Measurements from ENCODE around the gene PCSK9. TPM values are rescaled to one million over a fixed set of nuclear protein-coding genes. Genes with fewer than 3 reads are reported as not detected.

The PCSK9 gene
- total RNA-seq, 4 donors from 2014 or later: 0.07 TPM; not detected in 3

DNA sequence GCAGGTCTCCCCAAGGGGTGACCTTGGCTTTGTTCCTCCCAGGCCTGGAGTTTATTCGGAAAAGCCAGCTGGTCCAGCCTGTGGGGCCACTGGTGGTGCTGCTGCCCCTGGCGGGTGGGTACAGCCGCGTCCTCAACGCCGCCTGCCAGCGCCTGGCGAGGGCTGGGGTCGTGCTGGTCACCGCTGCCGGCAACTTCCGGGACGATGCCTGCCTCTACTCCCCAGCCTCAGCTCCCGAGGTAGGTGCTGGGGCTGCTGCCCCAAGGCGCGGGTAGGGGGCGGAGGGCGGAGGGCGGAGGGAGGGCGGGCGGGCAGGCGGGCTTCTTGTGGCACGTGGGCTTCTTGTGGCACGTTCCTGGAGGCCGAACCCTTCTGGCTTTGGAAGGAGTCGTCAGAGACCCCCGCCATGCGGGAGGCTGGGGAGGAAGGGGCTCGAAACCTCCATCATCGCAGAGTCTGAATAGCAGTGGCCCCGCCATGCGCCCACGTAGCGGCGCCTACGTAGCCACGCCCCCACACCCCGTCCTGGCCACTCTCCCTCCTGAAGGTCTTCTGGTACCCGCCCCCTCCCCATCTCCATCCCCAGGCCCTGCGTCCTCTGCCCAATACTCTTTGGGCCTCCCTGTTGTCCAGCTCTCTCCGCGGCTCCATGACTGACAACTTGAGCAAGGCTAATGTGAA lies 16.7 kb downstream of the PCSK9 start:
- Histone ChIP-seq H3K36me3 (no peaks in the 10 kb centered on the region), H3K27ac (peak overlapping the region in 2 of 4 donors; percentile 14 to 46), H3K4me3 (no peak overlapping the region), H3K27me3 (no peaks in the 10 kb centered on the region), H3K4me1 (peaks cover 17 to 21% of the 10 kb centered on the region in 2 donors), H3K9me3 (no peaks in the 10 kb centered on the region)
- intact Hi-C loops (cut with DNase I; ENCODE audit: low total_unique reads): no loop called here
- in situ Hi-C loops (cut with MboI; ENCODE audit: low sequenced_read_pairs in 4 of 4): no loop called here
- ATAC-seq: no peak
- TF ChIP-seq, protein P1, sequence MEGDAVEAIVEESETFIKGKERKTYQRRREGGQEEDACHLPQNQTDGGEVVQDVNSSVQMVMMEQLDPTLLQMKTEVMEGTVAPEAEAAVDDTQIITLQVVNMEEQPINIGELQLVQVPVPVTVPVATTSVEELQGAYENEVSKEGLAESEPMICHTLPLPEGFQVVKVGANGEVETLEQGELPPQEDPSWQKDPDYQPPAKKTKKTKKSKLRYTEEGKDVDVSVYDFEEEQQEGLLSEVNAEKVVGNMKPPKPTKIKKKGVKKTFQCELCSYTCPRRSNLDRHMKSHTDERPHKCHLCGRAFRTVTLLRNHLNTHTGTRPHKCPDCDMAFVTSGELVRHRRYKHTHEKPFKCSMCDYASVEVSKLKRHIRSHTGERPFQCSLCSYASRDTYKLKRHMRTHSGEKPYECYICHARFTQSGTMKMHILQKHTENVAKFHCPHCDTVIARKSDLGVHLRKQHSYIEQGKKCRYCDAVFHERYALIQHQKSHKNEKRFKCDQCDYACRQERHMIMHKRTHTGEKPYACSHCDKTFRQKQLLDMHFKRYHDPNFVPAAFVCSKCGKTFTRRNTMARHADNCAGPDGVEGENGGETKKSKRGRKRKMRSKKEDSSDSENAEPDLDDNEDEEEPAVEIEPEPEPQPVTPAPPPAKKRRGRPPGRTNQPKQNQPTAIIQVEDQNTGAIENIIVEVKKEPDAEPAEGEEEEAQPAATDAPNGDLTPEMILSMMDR (IDR thresholded peaks at IDR 0.05 in 4 of 5, conservative IDR thresholded peaks at IDR 0.05 in 1 of 5): no peak
- TF ChIP-seq POLR2A (IDR thresholded peaks at IDR 0.05): no peak
- no peak for DNase-seq

DNA sequence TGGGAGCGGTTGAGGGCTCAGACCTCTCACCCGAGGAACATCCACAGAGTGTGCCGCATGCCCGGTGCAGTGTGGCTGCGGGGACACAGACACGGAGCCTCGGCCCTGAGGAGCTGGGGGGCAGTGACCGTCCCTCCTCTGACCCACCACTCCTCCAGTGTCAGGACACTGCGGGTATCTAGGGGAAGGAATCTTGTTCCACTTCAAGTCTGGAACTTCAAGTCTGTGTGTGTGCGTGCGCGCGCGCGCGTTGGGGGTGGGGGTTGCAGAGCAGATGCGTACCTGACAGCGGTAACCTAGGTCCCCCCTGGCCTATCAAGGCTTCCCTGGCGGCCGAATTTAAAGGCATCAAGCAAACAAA lies 17.3 kb downstream of the PCSK9 start:
- TF ChIP-seq POLR2A (IDR thresholded peaks at IDR 0.05): no peak
- TF ChIP-seq, protein P1 (IDR thresholded peaks at IDR 0.05 in 4 of 5, conservative IDR thresholded peaks at IDR 0.05 in 1 of 5): no peak
- ATAC-seq (no peak), DNase-seq (no peak)
- no peaks in the 10 kb centered on the region for H3K9me3 ChIP-seq
- no peaks in the 10 kb centered on the region for H3K27me3 ChIP-seq
- H3K4me3 ChIP-seq: no peak overlapping the region
- intact Hi-C loops (cut with DNase I; ENCODE audit: low total_unique reads) (no loop called here), in situ Hi-C loops (cut with MboI; ENCODE audit: low sequenced_read_pairs in 4 of 4) (no loop called here)
- peaks cover 17 to 21% of the 10 kb centered on the region in 2 donors for H3K4me1 ChIP-seq
- no peaks in the 10 kb centered on the region for H3K36me3 ChIP-seq
- H3K27ac ChIP-seq: no peak overlapping the region

DNA sequence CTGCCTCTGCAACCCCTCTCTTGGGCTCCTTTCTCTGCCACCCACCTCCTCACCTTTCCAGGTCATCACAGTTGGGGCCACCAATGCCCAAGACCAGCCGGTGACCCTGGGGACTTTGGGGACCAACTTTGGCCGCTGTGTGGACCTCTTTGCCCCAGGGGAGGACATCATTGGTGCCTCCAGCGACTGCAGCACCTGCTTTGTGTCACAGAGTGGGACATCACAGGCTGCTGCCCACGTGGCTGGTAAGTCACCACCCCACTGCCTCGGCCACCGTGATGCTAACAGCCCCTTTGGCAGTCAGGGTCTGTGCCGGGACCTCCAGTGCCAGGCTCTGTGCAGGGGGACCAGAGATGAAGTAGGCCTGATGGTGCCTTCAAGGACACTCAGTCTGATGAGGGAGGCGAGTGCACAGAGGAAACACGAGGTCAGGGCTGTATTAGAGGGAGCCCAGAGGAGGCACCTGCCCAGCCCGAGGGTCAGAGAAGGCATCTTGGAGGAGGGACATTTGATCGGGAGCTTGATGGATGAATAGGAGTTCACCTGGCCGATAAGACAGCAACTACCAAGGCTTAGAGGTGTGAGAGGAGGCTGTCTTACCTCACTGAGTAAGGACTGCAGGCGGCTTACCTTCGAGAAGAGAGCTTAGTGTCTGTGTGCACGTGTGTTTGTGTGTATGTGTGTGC lies 18.1 kb downstream of the PCSK9 start:
- intact Hi-C loops (cut with DNase I; ENCODE audit: low total_unique reads) (no loop called here), in situ Hi-C loops (cut with MboI; ENCODE audit: low sequenced_read_pairs in 4 of 4) (no loop called here)

DNA sequence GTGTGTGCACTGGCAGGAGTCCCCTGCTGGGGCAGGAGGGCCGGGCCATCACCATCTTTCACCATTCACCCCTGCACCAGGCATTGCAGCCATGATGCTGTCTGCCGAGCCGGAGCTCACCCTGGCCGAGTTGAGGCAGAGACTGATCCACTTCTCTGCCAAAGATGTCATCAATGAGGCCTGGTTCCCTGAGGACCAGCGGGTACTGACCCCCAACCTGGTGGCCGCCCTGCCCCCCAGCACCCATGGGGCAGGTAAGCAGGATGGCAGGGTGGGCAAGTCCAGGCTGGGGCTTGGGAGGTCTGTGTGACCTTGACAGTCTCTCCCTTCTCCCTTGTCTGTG lies 18.6 kb downstream of the PCSK9 start:
- no peak overlapping the region for H3K27ac ChIP-seq
- ATAC-seq: no peak
- no peak overlapping the region for H3K4me3 ChIP-seq
- no peak for TF ChIP-seq POLR2A (IDR thresholded peaks at IDR 0.05)
- TF ChIP-seq, protein P1 (IDR thresholded peaks at IDR 0.05 in 4 of 5, conservative IDR thresholded peaks at IDR 0.05 in 1 of 5): no peak
- H3K9me3 ChIP-seq: no peaks in the 10 kb centered on the region
- no peaks in the 10 kb centered on the region for H3K27me3 ChIP-seq
- DNase-seq: no peak
- H3K36me3 ChIP-seq: no peaks in the 10 kb centered on the region
- H3K4me1 ChIP-seq: peaks cover 14 to 21% of the 10 kb centered on the region in 2 donors
- intact Hi-C loops (cut with DNase I; ENCODE audit: low total_unique reads) (no loop called here), in situ Hi-C loops (cut with MboI; ENCODE audit: low sequenced_read_pairs in 4 of 4) (no loop called here)

More for the DNA sequence above, 18.1 kb downstream of the PCSK9 start:
- no peak for TF ChIP-seq POLR2A (IDR thresholded peaks at IDR 0.05)
- TF ChIP-seq, protein P1 (IDR thresholded peaks at IDR 0.05 in 4 of 5, conservative IDR thresholded peaks at IDR 0.05 in 1 of 5): no peak
- no peaks in the 10 kb centered on the region for H3K36me3 ChIP-seq
- DNase-seq: no peak
- no peak for ATAC-seq
- H3K27me3 ChIP-seq: no peaks in the 10 kb centered on the region
- H3K4me3 ChIP-seq: no peak overlapping the region
- H3K4me1 ChIP-seq: peaks cover 17 to 21% of the 10 kb centered on the region in 2 donors
- no peak overlapping the region for H3K27ac ChIP-seq
- no peaks in the 10 kb centered on the region for H3K9me3 ChIP-seq

Measured in gastrocnemius medialis (tissue), 4 donors.